B cell (primary cell): ENCODE results near the gene PRX. TPM values are rescaled to one million over a fixed set of nuclear protein-coding genes. Genes with fewer than 3 reads are reported as not detected.

ENCODE experiments used
- ATAC-seq: fragments of 200-7000 bp; cut with Tn5 transposase; one replicate; pipeline ENCODE4 v1.10.0; 2021; ENCODE audit warnings: low read depth, mild to moderate bottlenecking, moderate number of reproducible peaks, moderate library complexity
- CTCF ChIA-PET: fragments of 350-600 bp; sonication (Branson Sonifier 250); formaldehyde crosslinking; loops from one replicate; lab custom pipeline; 2021; ENCODE audit warnings: antibody characterized with exemption, inconsistent platforms; lab: Charles Lee
- POLR2A ChIA-PET: fragments of 350-600 bp; sonication (Branson Sonifier 250); formaldehyde crosslinking; loops from one replicate; lab custom pipeline; 2021; ENCODE audit warnings: antibody characterized with exemption; lab: Charles Lee
- DNase-seq: peaks from one replicate; pipeline ENCODE4 v3.0.0; 2013
- H2AFZ ChIP-seq: 2 replicates; pipeline ENCODE4 v1.6.1; 2012; ENCODE audit warnings: mild to moderate bottlenecking, low read depth, low read length; ENCODE audit not compliant: insufficient read depth, poor library complexity, severe bottlenecking
- H3K27ac ChIP-seq, 2 donors: 1 replicate in 1 of 2; 2 replicates in 1 of 2; pipeline ENCODE4 v1.5.1; 2012 to 2013; ENCODE audit warnings: low read length in 2 of 2, mild to moderate bottlenecking in 2 of 2, moderate library complexity in 1 of 2
- H3K27me3 ChIP-seq, 4 experiments: fragments of 200-600 bp in 1 of 4; sonication (generic) in 1 of 4; replicated peaks in 1 of 4; 1 replicate in 2 of 4; 2 replicates in 2 of 4; pipeline versions ENCODE4 v1.6.1 to v1.7.0; 2013 to 2016; ENCODE audit warnings: low read length in 3 of 4, mild to moderate bottlenecking in 2 of 4, mixed read lengths in 1 of 4, moderate library complexity in 1 of 4; ENCODE audit not compliant: insufficient read depth in 4 of 4, control insufficient read depth in 3 of 4; ENCODE audit errors: control extremely low read depth in 1 of 4
- H3K36me3 ChIP-seq, 2 experiments: replicated peaks in 1 of 2; 1 replicate in 1 of 2; 2 replicates in 1 of 2; pipeline versions ENCODE4 v1.6.1 to v1.7.1; 2013; ENCODE audit warnings: low read length in 1 of 2; ENCODE audit not compliant: insufficient read depth in 2 of 2, control insufficient read depth in 1 of 2; ENCODE audit errors: control extremely low read depth in 1 of 2, extremely low read depth in 1 of 2
- H3K4me1 ChIP-seq, 2 donors: fragments of 200-600 bp in 1 of 2; sonication (generic) in 1 of 2; 1 replicate in 1 of 2; 2 replicates in 1 of 2; pipeline versions ENCODE4 v1.5.1 to v1.6.1; 2013 to 2017; ENCODE audit warnings: low read length in 2 of 2; ENCODE audit not compliant: control insufficient read depth in 2 of 2, insufficient read depth in 2 of 2
- H3K4me2 ChIP-seq: replicated peaks from 2 replicates; pipeline ENCODE3; 2012; ENCODE audit warnings: mild to moderate bottlenecking, low read depth, low read length; ENCODE audit not compliant: poor library complexity, severe bottlenecking
- H3K4me3 ChIP-seq, 5 experiments: fragments of 200-600 bp in 1 of 5; sonication (generic) in 1 of 5; 1 replicate in 3 of 5; 2 replicates in 2 of 5; pipeline versions ENCODE4 v1.5.1 to v1.7.0; 2011 to 2016; ENCODE audit warnings: low read length in 4 of 5, mild to moderate bottlenecking in 4 of 5, low read depth in 2 of 5, control low read depth in 1 of 5, moderate library complexity in 1 of 5; ENCODE audit not compliant: insufficient read depth in 1 of 5; ENCODE audit errors: control extremely low read depth in 1 of 5, extremely low read depth in 1 of 5
- H3K79me2 ChIP-seq: fragments of 200-600 bp; sonication (generic); one replicate; pipeline ENCODE4 v1.6.0; 2016; ENCODE audit warnings: low read length; ENCODE audit not compliant: control insufficient read depth, insufficient read depth
- H3K9ac ChIP-seq: fragments of 200-600 bp; sonication (generic); 2 replicates; pipeline ENCODE4 v1.6.1; 2017; ENCODE audit warnings: mild to moderate bottlenecking, low read length, moderate library complexity
- H3K9me3 ChIP-seq, 3 donors: one replicate each; pipeline versions ENCODE4 v1.6.1 to v1.7.1; 2013; ENCODE audit warnings: low read length in 2 of 3; ENCODE audit not compliant: control insufficient read depth in 2 of 3, insufficient read depth in 1 of 3; ENCODE audit errors: control extremely low read depth in 1 of 3
- H4K20me1 ChIP-seq: 2 replicates; pipeline ENCODE4 v1.6.0; 2012; ENCODE audit warnings: mild to moderate bottlenecking, low read length; ENCODE audit not compliant: insufficient read depth, control insufficient read depth, poor library complexity, severe bottlenecking
- H3K27ac Mint-ChIP-seq: one replicate; pipeline ENCODE4 v1.8.0; 2021; ENCODE audit warnings: mixed read lengths
- H3K27me3 Mint-ChIP-seq: one replicate; pipeline ENCODE4 v1.8.0; 2021; ENCODE audit warnings: mixed read lengths
- H3K4me1 Mint-ChIP-seq: one replicate; pipeline ENCODE4 v1.8.0; 2021; ENCODE audit warnings: mixed read lengths
- H3K4me3 Mint-ChIP-seq: one replicate; pipeline ENCODE4 v1.8.0; 2021; ENCODE audit warnings: mixed read lengths
- H3K9me3 Mint-ChIP-seq: one replicate; pipeline ENCODE4 v1.8.0; 2022; ENCODE audit warnings: mixed read lengths; ENCODE audit not compliant: insufficient read depth
- CTCF ChIP-seq: fragments of 200-600 bp; IDR thresholded peaks from one replicate; pipeline ENCODE4 v1.8.0; 2022; ENCODE audit warnings: antibody characterized with exemption, mild to moderate bottlenecking
- EZH2 ChIP-seq: IDR thresholded peaks from 2 replicates; pipeline ENCODE4 v1.6.1; 2012; ENCODE audit warnings: borderline replicate concordance, low read depth, mild to moderate bottlenecking, moderate library complexity, low read length; ENCODE audit not compliant: insufficient read depth, poor library complexity, severe bottlenecking
- WGBS: methylation state at CpG from one replicate; pipeline ENCODE4 v1.1.5; 2013; ENCODE audit warnings: missing lambda C conversion rate; ENCODE audit not compliant: insufficient coverage; 5-methylcytosine and 5-hydroxymethylcytosine counted together
- intact Hi-C: fragments of 100-400 bp; cut with micrococcal nuclease; formaldehyde crosslinking; loops from one replicate; pipeline ENCODE4 v1.10.0; 2022
- polyA plus RNA-seq: library from polyadenylated mRNA; depleted of rRNA; stranded (reverse); fragments of >200 nt; gene quantifications from 2 replicates; pipeline ENCODE4 v1.2.3, GENCODE V29; 2012
- total RNA-seq, 2 donors: library from RNA; stranded (reverse); fragments of 120-200 nt in 1 of 2; gene quantifications; 1 replicate in 1 of 2; 2 replicates in 1 of 2; pipeline versions ENCODE4 v1.2.3 to v1.2.4, GENCODE V29; 2013 to 2022

Gene PRX
- total and polyA plus RNA-seq, 2 donors (not counting 1 experiment from before 2014, with no cell fraction given): 1.1 to 2.5 TPM

GRCh38 chr19:40360708-40361241 is 52.4 kb downstream of the PRX start:
- ChIA-PET POLR2A (no interaction called here), CTCF (no interaction called here)
- Histone ChIP-seq H3K4me3 (no peak overlapping the region), H3K36me3 (no peaks in the 10 kb centered on the region), H3K4me2 (no peak overlapping the region), H3K4me1 (peaks cover 10 to 23% of the 10 kb centered on the region in 2 donors), H3K27me3 (no peaks in the 10 kb centered on the region), H3K79me2 (peaks cover 9% of the 10 kb centered on the region), H2AFZ (no peak overlapping the region), H4K20me1 (peaks cover 37% of the 10 kb centered on the region), H3K27ac (no peak overlapping the region), H3K9me3 (peaks cover 0 to 3% (median 0%) of the 10 kb centered on the region in 3 donors), H3K9ac (no peak overlapping the region)
- DNase-seq: no peak
- H3K9me3 Mint-ChIP-seq: no peaks in the 10 kb centered on the region
- no peak overlapping the region for H3K27ac Mint-ChIP-seq
- H3K27me3 Mint-ChIP-seq: no peaks in the 10 kb centered on the region
- peaks cover 43% of the 10 kb centered on the region for H3K4me1 Mint-ChIP-seq
- 95% methylated on average over 7 of the region's 12 CpGs for WGBS
- ATAC-seq: no peak
- intact Hi-C loops: no loop called here
- TF ChIP-seq EZH2 (no peak), CTCF (no peak)
- H3K4me3 Mint-ChIP-seq: no peak overlapping the region

DNA sequence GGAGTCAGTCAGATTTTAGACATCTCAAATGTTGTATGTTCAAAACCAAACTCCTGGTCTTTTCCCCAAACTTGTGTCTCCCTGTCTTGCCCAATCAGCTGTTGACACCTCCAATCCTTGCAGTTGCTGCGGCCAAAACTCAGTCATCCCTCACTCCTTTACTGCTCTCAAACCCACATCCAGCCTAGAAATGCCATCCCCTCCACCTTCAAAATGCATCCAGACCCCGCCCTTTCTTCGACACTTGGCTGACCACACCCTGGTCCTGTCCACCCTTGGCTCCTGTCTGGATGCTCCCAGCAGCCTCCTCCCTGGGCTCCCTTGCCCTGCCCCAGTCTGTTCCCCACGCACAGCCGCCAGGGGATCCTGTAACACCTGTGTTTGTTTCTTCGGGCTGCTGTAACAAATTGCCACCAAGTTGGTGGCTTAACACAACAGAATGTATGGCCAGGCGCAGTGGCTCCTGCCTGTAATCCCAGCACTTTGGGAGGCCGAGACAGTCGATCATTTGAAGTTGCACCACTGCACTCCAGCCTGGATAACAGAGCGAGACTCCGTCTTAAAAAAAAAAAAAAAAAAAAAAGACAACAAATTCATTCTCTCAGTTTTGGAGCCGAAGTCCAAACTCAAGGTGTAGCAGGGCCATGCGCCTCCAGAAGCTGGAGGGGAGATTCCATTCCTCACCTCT is 53.0 kb downstream of the PRX start:
- Histone ChIP-seq H3K36me3 (no peaks in the 10 kb centered on the region), H3K4me1 (peaks cover 7 to 19% of the 10 kb centered on the region in 2 donors), H3K27me3 (no peaks in the 10 kb centered on the region), H2AFZ (no peak overlapping the region), H3K9me3 (no peaks in the 10 kb centered on the region), H3K4me2 (no peak overlapping the region), H3K27ac (no peak overlapping the region), H3K79me2 (peaks cover 15% of the 10 kb centered on the region), H4K20me1 (peaks cover 44% of the 10 kb centered on the region), H3K9ac (no peak overlapping the region), H3K4me3 (no peak overlapping the region)
- intact Hi-C loops: no loop called here
- H3K27ac Mint-ChIP-seq: no peak overlapping the region
- POLR2A ChIA-PET: no interaction called here
- DNase-seq: no peak
- no peaks in the 10 kb centered on the region for H3K9me3 Mint-ChIP-seq
- no peaks in the 10 kb centered on the region for H3K27me3 Mint-ChIP-seq
- 97% methylated on average over 12 of the region's 13 CpGs for WGBS
- H3K4me1 Mint-ChIP-seq: peaks cover 39% of the 10 kb centered on the region
- CTCF ChIA-PET: no interaction called here
- ATAC-seq: no peak
- no peak overlapping the region for H3K4me3 Mint-ChIP-seq
- TF ChIP-seq CTCF (no peak), EZH2 (no peak)
